8988T (cell line): ENCODE data around the gene GFPT2.

Source experiments
- DNase-seq: peaks from one replicate; pipeline ENCODE4 v3.0.0; 2011

The GFPT2 gene

DNA sequence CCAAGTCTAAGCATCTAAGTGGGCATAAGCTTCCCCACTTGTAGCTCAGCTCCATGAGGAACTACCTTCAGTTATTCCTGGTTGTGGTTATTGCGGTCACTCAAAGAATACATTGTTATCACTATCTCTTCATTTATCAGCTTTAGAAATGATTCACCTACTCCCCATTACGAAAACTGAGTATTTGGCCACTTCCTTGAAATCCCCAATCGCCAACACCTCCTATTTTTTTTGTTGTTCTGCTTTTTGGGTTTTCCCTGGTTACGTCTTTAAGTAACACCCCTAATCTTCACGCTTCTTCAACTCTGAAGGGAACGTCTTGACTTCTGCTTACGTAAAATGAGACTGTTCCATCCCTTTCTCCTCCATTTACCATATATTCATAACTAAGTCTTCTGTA, 81.9 kb downstream of the GFPT2 start:
- DNase-seq, result no peak

DNA sequence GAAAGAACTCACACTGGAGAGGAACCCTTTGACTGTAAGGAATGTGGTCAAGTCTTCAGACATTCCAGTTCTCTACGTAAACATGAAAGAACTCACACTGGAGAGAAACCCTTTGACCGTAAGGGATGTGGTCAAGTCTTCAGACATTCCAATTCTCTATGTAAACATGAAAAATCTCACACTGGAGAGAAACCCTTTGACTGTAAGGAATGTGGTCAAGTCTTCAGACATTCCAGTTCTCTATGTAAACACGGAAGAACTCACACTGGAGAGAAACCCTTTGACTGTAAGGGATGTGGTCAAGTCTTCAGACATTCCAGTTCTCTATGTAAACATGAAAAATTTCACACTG, 93.9 kb downstream of the GFPT2 start:
- no peak for DNase-seq

DNA sequence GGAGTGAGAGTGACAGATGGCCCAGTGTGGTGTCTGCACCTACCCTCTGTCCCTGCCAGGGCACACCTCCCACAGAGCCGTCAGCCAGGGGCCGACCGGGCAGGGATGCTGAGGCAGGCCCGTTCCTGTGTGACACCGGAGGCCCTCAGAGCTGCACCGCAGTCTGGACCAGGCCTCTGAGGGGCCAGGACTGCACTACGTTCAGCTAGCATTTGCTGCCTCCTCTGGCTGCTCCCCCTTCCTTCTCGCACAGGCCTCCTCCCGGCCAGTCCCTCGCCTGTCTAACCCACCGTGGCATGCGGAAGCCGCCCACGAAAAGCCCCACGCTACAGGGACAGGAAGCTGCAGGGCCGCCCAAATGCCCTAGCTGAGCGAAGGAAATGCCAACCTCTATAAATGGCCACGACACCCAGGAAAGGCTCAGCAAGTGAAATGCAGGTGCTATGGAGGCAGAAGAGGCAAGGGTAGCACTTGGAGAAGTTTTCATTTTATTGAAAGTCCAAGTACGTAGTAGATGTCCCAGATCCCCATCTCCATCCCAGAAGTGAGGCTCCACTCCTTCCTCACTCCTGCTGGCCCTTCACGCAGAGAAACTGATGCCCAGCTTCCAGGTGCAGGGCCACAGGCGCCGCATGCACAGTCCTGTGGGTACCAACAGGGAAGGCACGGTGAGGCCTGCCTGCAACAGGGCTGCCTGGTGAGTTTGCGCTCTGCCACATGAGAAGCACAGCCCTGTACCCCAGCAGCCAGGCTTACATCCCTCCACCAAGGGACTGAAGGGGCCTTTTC, 99.9 kb downstream of the GFPT2 start:
- DNase-seq, result no peak

DNA sequence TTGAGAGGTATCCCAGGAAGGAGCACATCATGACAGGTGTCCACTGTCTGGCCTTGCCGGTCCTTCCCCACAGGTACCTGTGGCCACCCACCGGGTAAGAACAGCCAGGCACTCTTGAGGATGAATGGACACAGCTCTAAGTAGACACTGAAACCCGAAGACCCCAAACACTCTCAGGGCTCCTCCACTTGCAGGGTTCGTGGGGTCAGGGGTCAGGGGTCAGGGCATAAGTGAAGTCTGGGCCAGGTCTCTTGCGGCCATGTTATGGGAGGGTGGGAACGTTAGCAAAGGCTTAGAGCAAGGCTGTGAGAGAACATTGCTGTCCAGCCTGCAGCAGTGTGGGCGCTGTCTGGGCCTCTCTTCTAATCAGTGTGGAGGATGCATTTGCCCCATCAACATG, 101.2 kb downstream of the GFPT2 start:
- no peak for DNase-seq

GRCh38 chr5:180251141-180251540, 102.0 kb downstream of the GFPT2 start:
- no peak for DNase-seq
